Activated naive CD8-positive, alpha-beta T cell treated with anti-CD3 and anti-CD28 coated beads, Interleukin-2, amount 50 U/mL, for 16 hours (primary cell): ENCODE results near the gene PPP1R7.

Experiments used
- DNase-seq: peaks from one replicate; pipeline ENCODE4 v3.0.0-alpha.2; 2020; ENCODE audit warnings: low read depth, low spot score

The PPP1R7 gene

GRCh38 chr2:241211276-241211675, 61.0 kb downstream of the PPP1R7 start:
- DNase-seq: no peak

- no peak for DNase-seq
Measured at GRCh38 chr2:241213041-241213440, 62.8 kb downstream of the PPP1R7 start.

GRCh38 chr2:241213567-241213966, 63.3 kb downstream of the PPP1R7 start:
- DNase-seq: no peak

DNA sequence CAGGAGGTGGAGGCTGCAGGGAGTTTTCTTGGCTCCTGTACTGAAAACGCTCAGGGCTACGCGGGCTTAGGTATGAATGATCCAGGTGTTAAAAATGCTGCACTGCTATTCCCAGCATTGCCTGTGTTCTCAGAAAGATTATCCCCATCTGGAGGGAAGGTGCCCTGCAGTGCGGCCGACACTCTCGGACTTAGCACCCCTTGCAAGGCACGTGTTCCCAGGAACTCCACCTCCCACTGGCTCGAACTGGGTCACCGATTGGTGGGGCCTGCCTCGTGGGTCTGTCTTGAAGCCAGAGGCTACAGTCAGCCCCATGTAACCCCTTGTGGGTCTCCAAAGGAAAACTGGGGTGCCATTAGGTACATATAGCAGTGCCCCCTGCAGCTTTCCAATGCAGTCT, 63.9 kb downstream of the PPP1R7 start:
- DNase-seq: no peak

DNA sequence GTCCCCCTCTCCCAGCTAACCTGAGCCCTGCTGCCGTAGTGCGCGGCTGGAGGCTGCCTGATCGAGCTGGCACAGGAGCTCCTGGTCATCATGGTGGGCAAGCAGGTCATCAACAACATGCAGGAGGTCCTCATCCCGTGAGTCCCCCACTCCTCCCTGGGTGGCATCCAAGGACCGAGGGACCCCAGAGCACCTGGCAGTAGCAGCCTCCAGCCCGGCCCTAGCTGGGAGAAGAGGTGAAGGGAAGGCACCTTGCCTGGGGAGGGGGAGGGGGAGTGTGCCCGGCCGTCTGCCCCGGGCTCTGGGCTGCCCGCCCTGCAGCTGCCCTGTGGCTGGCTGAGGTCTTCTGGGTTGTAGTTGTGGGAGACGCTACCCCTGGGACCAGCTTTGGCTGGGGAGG, 64.5 kb downstream of the PPP1R7 start:
- DNase-seq: no peak

GRCh38 chr2:241215421-241215820, 65.2 kb downstream of the PPP1R7 start:
- no peak for DNase-seq

- DNase-seq: no peak
Measured at GRCh38 chr2:241216211-241216761, 66.0 kb downstream of the PPP1R7 start.

DNA sequence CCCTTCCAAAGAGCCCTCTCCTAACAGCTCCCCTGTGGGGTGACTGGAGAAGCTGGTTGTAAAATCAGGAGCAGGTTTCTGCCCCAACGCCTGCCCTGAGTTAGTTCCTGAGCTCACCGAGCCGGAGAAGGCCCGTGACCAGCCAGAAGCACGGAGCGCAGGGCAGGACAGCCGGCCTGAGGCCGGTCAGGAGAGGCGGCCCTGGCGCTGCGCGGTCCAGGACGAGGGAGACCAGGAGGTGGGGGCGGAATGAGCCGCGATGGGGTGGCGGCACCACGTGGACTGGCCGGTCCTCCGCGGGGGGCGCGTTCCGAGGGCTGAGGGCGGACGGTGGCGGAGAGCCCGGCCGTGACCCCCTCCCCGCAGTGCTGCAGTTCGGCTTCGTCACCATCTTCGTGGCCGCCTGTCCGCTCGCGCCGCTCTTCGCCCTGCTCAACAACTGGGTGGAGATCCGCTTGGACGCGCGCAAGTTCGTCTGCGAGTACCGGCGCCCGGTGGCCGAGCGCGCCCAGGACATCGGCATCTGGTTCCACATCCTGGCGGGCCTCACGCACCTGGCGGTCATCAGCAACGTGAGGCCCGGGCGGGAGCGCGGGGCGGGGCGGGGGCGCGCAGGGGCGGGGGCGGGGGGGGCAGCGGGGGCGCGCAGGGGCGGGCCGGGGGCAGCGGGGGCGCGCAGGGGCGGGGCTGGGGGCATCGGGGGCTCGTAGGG, 67.2 kb downstream of the PPP1R7 start:
- no peak for DNase-seq

GRCh38 chr2:241218131-241219029, 68.1 kb downstream of the PPP1R7 start:
- no peak for DNase-seq

DNA sequence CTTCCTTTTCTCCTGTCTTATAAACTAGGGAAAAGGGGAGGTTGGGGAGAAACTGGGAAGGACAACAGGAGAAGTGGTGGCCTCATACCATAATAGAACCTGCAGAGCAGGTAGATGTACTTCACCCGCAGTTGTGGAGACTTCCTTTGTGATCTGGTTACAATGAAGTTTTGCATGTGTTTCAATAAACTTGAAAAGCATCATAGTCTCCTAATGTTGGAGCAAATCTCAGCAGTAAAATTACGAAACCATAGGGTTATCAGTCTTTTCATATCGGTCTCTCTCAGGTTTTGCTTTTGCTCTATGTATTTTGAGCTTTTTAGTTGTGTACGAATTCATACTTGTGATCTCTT, 68.7 kb downstream of the PPP1R7 start:
- DNase-seq: no peak

GRCh38 chr2:241219856-241220356, 69.6 kb downstream of the PPP1R7 start:
- DNase-seq: no peak

GRCh38 chr2:241223211-241224017, 73.1 kb downstream of the PPP1R7 start:
- DNase-seq: no peak

DNA sequence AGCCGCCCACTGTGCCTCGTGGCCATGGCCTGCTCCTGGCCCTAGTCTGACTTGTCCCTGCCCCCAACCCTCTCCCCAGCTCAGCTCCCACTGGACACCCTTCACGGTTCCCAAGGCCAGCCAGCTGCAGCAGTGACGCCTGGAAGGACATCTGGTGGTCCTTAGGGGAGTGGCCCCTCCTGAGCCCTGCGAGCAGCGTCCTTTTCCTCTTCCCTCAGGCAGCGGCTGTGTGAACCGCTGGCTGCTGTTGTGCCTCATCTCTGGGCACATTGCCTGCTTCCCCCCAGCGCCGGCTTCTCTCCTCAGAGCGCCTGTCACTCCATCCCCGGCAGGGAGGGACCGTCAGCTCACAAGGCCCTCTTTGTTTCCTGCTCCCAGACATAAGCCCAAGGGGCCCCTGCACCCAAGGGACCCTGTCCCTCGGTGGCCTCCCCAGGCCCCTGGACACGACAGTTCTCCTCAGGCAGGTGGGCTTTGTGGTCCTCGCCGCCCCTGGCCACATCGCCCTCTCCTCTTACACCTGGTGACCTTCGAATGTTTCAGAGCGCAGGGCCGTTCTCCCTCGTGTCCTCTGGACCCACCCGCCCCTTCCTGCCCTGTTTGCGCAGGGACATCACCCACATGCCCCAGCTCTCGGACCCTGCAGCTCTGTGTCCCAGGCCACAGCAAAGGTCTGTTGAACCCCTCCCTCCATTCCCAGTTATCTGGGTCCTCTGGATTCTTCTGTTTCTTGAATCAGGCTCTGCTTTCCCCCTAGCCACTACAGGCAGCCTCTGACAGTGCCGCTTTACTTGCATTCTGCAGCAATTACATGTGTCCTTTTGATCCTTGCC, 74.0 kb downstream of the PPP1R7 start:
- DNase-seq: no peak

- no peak for DNase-seq
Measured at GRCh38 chr2:241224851-241225438, 74.7 kb downstream of the PPP1R7 start.

DNA sequence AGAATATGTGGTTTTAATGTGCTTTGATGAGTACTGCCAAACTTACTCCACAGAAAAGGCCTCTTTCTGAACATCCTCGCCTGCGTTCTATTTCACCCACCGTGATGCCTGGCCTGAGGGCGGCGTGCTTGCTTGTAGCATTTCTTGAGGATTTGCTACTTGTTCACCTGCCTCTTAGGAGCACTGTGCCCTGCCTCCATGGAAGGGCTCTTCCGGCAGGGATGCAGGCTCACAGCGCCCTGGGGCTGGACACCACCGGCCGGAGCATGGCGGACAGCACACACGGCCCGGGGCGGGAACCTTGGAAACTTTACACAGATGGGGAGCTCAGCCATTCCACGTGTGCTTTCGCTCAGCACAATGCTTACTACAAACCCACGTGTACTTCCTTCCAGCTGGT, 75.3 kb downstream of the PPP1R7 start:
- DNase-seq: no peak

GRCh38 chr2:241225983-241226382, 75.7 kb downstream of the PPP1R7 start:
- no peak for DNase-seq

DNA sequence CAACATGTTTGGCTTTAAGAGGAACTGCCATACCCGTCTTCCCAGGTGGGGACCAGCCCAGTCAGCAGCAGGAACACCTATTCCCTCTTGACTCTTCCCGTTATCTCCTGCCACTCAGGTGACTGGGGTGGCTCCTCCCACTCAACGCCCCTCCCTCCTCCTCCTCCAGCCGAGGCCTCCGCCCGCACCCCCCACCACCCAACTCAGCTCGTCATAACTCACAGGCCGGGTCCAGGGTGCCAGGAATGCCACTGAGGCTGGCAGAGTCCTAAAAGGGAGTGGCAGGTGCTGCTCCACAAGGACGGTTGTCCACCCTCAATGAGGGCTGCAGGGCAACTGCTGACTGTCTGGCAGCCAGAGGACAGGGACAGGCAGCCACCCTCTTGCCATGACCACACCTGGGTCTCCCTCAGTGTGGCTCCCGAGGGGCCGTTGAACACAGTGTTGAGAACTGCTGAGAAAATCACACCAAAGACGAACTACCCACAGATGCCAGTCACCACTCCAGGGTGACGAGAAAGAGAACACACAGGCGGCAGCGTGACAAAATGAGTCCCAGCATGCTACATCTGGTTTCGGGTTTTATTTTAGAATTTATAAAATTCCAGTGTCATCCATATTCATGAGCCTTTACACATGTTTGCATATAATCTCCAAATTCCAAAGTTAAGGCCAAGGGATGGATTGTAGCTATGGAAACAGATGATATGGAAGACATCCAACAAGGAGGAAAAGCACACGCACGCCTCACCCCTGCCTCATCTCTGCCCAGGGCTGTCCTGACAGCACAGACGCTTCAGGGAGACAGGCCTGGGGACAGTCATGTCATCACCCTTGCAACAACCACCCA, 76.7 kb downstream of the PPP1R7 start:
- no peak for DNase-seq

- no peak for DNase-seq
Measured at GRCh38 chr2:241227594-241227993, 77.3 kb downstream of the PPP1R7 start.

GRCh38 chr2:241228081-241228859, 78.0 kb downstream of the PPP1R7 start:
- no peak for DNase-seq
